Suprapubic skin (tissue), 3 donors: Measurements from ENCODE around the gene RAB27A.
"Not testable (repeated sequence)": the region's sequence is repeated elsewhere in the genome, so short reads cannot be mapped to it uniquely, and the experiment has no call there.

Experiments
- CTCF ChIP-seq, 2 donors: fragments of 200-600 bp in 1 of 2; fragments of 450-650 bp in 1 of 2; sonication (generic) in 1 of 2; IDR thresholded peaks; one replicate each; pipeline ENCODE4 v1.5.1; 2016 to 2019; ENCODE audit warnings: antibody characterized with exemption in 2 of 2, mild to moderate bottlenecking in 1 of 2, moderate library complexity in 1 of 2
- EP300 ChIP-seq: sonication (generic); formaldehyde crosslinking; IDR thresholded peaks from one replicate; pipeline ENCODE4 v1.6.1; 2017; ENCODE audit warnings: antibody characterized with exemption

- not testable (repeated sequence) for TF ChIP-seq CTCF (IDR thresholded peaks at IDR 0.05); EP300
Measured at GRCh38 chr15:55252201-55252600, 37.4 kb downstream of the RAB27A start.
